Gastrocnemius medialis (tissue), 4 donors: Measurements from ENCODE around the gene CCDC50. TPM values are rescaled to one million over a fixed set of nuclear protein-coding genes. Genes with fewer than 3 reads are reported as not detected.

ENCODE experiments used
- ATAC-seq, 2 donors: fragments of 150-250 bp; one replicate each; pipeline ENCODE4 v1.9.1; 2016
- DNase-seq, 2 donors: peaks; one replicate each; pipeline ENCODE4 v3.0.0-alpha.2; 2019
- H3K27ac ChIP-seq, 4 donors: fragments of 200-600 bp; sonication (generic); 1 replicate in 1 of 4; 2 replicates in 3 of 4; pipeline ENCODE4 v1.5.1; 2016 to 2018; ENCODE audit warnings: mild to moderate bottlenecking in 2 of 4, moderate library complexity in 1 of 4
- H3K27me3 ChIP-seq, 3 donors: fragments of 200-600 bp; sonication (generic) in 2 of 3; 1 replicate in 1 of 3; 2 replicates in 2 of 3; pipeline versions ENCODE4 v1.5.1 to v1.6.0; 2016 to 2019; ENCODE audit warnings: mild to moderate bottlenecking in 1 of 3, moderate library complexity in 1 of 3
- H3K36me3 ChIP-seq, 2 donors: fragments of 200-600 bp; sonication (generic) in 1 of 2; one replicate each; pipeline ENCODE4 v1.5.1; 2017 to 2018
- H3K4me1 ChIP-seq, 2 donors: fragments of 200-600 bp; sonication (generic) in 1 of 2; one replicate each; pipeline ENCODE4 v1.5.1; 2016 to 2017; ENCODE audit warnings: mild to moderate bottlenecking in 2 of 2
- H3K4me3 ChIP-seq, 4 donors: fragments of 200-600 bp; sonication (generic) in 3 of 4; 1 replicate in 1 of 4; 2 replicates in 3 of 4; pipeline ENCODE4 v1.5.1; 2016 to 2019; ENCODE audit warnings: mild to moderate bottlenecking in 2 of 4
- H3K9me3 ChIP-seq, 3 donors: fragments of 200-600 bp; sonication (generic) in 2 of 3; 1 replicate in 1 of 3; 2 replicates in 2 of 3; pipeline ENCODE4 v1.5.1; 2016 to 2019
- CTCF ChIP-seq, 5 experiments: fragments of 450-650 bp in 3 of 5; fragments of 200-600 bp in 2 of 5; sonication (generic) in 2 of 5; IDR thresholded peaks in 4 of 5; conservative IDR thresholded peaks in 1 of 5; 1 replicate in 4 of 5; 2 replicates in 1 of 5; pipeline ENCODE4 v1.5.1; 2016 to 2019; ENCODE audit warnings: antibody characterized with exemption in 5 of 5, mild to moderate bottlenecking in 3 of 5, moderate library complexity in 3 of 5
- POLR2A ChIP-seq, 2 donors: fragments of 450-650 bp; IDR thresholded peaks; one replicate each; pipeline ENCODE4 v1.6.1; 2017; ENCODE audit warnings: antibody characterized with exemption in 2 of 2, mild to moderate bottlenecking in 2 of 2, moderate library complexity in 2 of 2
- in situ Hi-C, 4 donors: fragments of 200-750 bp; cut with MboI; loops; one replicate each; pipeline versions ENCODE4 v1.15.0 to v1.8.0; 2017; ENCODE audit warnings: low sequenced_read_pairs in 4 of 4
- intact Hi-C: fragments of 100-400 bp; cut with DNase I; formaldehyde crosslinking; loops from one replicate; pipeline ENCODE4 v1.15.1; 2023; ENCODE audit warnings: low total_unique reads
- total RNA-seq, 4 donors: library from RNA; depleted of rRNA; stranded (reverse); fragments of >200 nt; gene quantifications; one replicate each; pipeline versions ENCODE4 v1.1.0 to v1.2.3, GENCODE V29; 2016

Gene CCDC50
- total RNA-seq, 4 donors from 2014 or later, result 45.0 to 69.9 (median 64.2) TPM

DNA sequence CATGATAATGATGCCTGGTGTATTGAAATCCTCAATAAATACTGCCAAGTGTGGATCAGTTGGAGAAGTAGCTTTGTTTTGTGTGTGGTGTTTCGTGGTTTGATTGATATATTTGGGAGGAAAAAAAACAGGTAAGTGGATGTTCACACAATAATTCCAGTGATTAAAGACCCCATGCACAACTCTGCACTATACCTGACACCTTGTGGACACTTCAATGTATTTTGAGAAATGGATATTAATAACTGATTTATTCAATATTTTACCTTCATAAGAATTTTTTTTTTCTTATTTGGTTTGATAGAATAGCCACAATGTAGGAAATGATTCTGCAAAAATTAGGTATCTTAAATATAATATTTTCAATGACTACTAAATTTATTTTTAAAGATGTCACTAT, 69.4 kb downstream of the CCDC50 start:
- in situ Hi-C loops (loop anchor here in 1 of 4 donors (25.0 kb wide), 1 partner anchor 161 kb away; no protein-coding TSS in a partner anchor), intact Hi-C loops (loop anchor here (10.0 kb wide), 1 partner anchor 154 kb away; no protein-coding TSS in a partner anchor)
- H3K27ac ChIP-seq, result no peak overlapping the region
- TF ChIP-seq POLR2A (IDR thresholded peaks at IDR 0.05), result no peak
- DNase-seq (no peak), ATAC-seq (no peak)
- H3K9me3 ChIP-seq, result no peaks in the 10 kb centered on the region
- H3K36me3 ChIP-seq, result peaks cover 0 to 25% of the 10 kb centered on the region in 2 donors
- H3K4me3 ChIP-seq, result no peak overlapping the region
- H3K27me3 ChIP-seq, result no peaks in the 10 kb centered on the region
- H3K4me1 ChIP-seq, result no peaks in the 10 kb centered on the region

GRCh38 chr3:191399918-191400317, 70.7 kb downstream of the CCDC50 start:
- Histone ChIP-seq H3K9me3 (no peaks in the 10 kb centered on the region), H3K36me3 (peaks cover 0 to 20% of the 10 kb centered on the region in 2 donors), H3K4me1 (no peaks in the 10 kb centered on the region), H3K4me3 (no peak overlapping the region), H3K27me3 (no peaks in the 10 kb centered on the region), H3K27ac (no peak overlapping the region)
- TF ChIP-seq CTCF (IDR thresholded peaks at IDR 0.05 in 4 of 5, conservative IDR thresholded peaks at IDR 0.05 in 1 of 5) (no peak), POLR2A (IDR thresholded peaks at IDR 0.05) (no peak)
- DNase-seq (no peak), ATAC-seq (no peak)
- in situ Hi-C loops (loop anchor here in 2 of 4 donors (25.0 kb wide), 2 partner anchors 163 to 1037 kb away; no protein-coding TSS in a partner anchor), intact Hi-C loops (loop anchor here (10.0 kb wide), 1 partner anchor 155 kb away; no protein-coding TSS in a partner anchor)

- intact Hi-C loops (no loop called here), in situ Hi-C loops (loop anchor here in 2 of 4 donors (25.0 kb wide), 1 partner anchor 1035 kb away; no protein-coding TSS in a partner anchor)
- DNase-seq, result no peak
- Histone ChIP-seq H3K9me3 (no peaks in the 10 kb centered on the region), H3K4me3 (no peak overlapping the region), H3K4me1 (no peaks in the 10 kb centered on the region), H3K27ac (no peak overlapping the region), H3K27me3 (no peaks in the 10 kb centered on the region), H3K36me3 (peaks cover 0 to under 1% of the 10 kb centered on the region in 2 donors)
- TF ChIP-seq CTCF (IDR thresholded peaks at IDR 0.05 in 4 of 5, conservative IDR thresholded peaks at IDR 0.05 in 1 of 5), result no peak
- TF ChIP-seq POLR2A (IDR thresholded peaks at IDR 0.05), result no peak
- ATAC-seq, result no peak
Observed at GRCh38 chr3:191401775-191402357, 72.7 kb downstream of the CCDC50 start.

- intact Hi-C loops (loop anchor here (10.0 kb wide), 1 partner anchor 1035 kb away; no protein-coding TSS in a partner anchor), in situ Hi-C loops (loop anchor here in 3 of 4 donors (10.0 to 25.0 kb wide), 2 partner anchors 1027 to 1035 kb away; no protein-coding TSS in a partner anchor)
- no peaks in the 10 kb centered on the region for H3K9me3 ChIP-seq
- no peaks in the 10 kb centered on the region for H3K27me3 ChIP-seq
- no peaks in the 10 kb centered on the region for H3K36me3 ChIP-seq
- no peak for TF ChIP-seq POLR2A (IDR thresholded peaks at IDR 0.05)
- no peaks in the 10 kb centered on the region for H3K4me1 ChIP-seq
- H3K4me3 ChIP-seq, result no peak overlapping the region
- H3K27ac ChIP-seq, result no peak overlapping the region
- no peak for ATAC-seq
- no peak for DNase-seq
Observed at GRCh38 chr3:191409791-191410359, 80.7 kb downstream of the CCDC50 start.

DNA sequence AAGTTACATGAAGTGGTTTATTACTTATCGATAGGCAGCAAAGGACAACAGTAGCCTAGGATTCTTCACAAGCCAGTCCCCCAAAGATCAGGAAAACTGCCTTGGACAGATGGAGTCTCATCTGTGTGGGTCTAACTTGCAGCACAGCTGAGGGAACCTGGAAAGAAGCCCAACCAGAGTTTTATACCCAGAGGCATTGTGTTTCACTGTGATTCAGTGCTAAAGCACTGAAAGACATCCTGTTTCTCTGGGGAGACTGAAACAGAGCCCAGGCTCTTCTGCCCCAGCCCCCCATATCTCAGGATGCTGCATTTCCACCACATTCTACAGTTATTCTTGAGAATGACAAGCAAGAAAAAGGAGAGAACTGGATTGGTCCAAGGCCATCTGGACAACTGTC, 83.6 kb downstream of the CCDC50 start:
- no peaks in the 10 kb centered on the region for H3K4me1 ChIP-seq
- no peaks in the 10 kb centered on the region for H3K27me3 ChIP-seq
- in situ Hi-C loops, result loop anchor here in 3 of 4 donors (10.0 to 25.0 kb wide), 2 partner anchors 1025 to 1032 kb away; no protein-coding TSS in a partner anchor
- no peaks in the 10 kb centered on the region for H3K9me3 ChIP-seq
- TF ChIP-seq CTCF (IDR thresholded peaks at IDR 0.05 in 4 of 5, conservative IDR thresholded peaks at IDR 0.05 in 1 of 5), result no peak
- no peaks in the 10 kb centered on the region for H3K36me3 ChIP-seq
- H3K27ac ChIP-seq, result no peak overlapping the region
- ATAC-seq (no peak), DNase-seq (no peak)
- intact Hi-C loops, result loop anchor here (10.0 kb wide), 1 partner anchor 1032 kb away; no protein-coding TSS in a partner anchor
- no peak overlapping the region for H3K4me3 ChIP-seq
